RWPE1 (cell line): ENCODE data around the gene MID2.
A peak's percentile ranks its signal among the peaks of the same experiment; 100 is the strongest.

ENCODE experiments used
- CTCF ChIA-PET: fragments of 350-600 bp; sonication (Branson Sonifier 250); formaldehyde crosslinking; extraction: SDS; loops from one replicate; lab custom pipeline; 2021; lab: Yijun Ruan, JAX
- POLR2A ChIA-PET: fragments of 400-600 bp; formaldehyde crosslinking; extraction: SDS; loops from one replicate; lab custom pipeline; 2020; ENCODE audit warnings: antibody characterized with exemption; ENCODE audit not compliant: low non-redundant PET; lab: Yijun Ruan, JAX
- DNase-seq: peaks from one replicate; pipeline ENCODE4 v3.0.0; 2012; ENCODE audit warnings: low spot score
- H3K27ac ChIP-seq: fragments of 450-650 bp; 2 replicates; pipeline ENCODE4 v1.5.1; 2017
- CTCF ChIP-seq: fragments of 450-650 bp; conservative IDR thresholded peaks from 2 replicates; pipeline ENCODE4 v1.5.1; 2017; ENCODE audit warnings: low read depth, mild to moderate bottlenecking

The MID2 gene

GRCh38 chrX:107827030-107827831 is 1.6 kb downstream of the MID2 start:
- ChIA-PET POLR2A (no interaction called here), CTCF (interaction anchor here (0.6 kb wide), 1 partner anchor 376 kb away, joined by 3 read pairs; no protein-coding TSS in a partner anchor)
- peak; percentile 6 for DNase-seq

GRCh38 chrX:107827852-107828251 is 2.2 kb downstream of the MID2 start:
- H3K27ac ChIP-seq, result no peak overlapping the region
- ChIA-PET POLR2A (no interaction called here), CTCF (no interaction called here)
- TF ChIP-seq CTCF, result no peak
- DNase-seq, result no peak

More at GRCh38 chrX:107827030-107827831, 1.6 kb downstream of the MID2 start:
- H3K27ac ChIP-seq, result peak overlapping the region; percentile 79
- no peak for TF ChIP-seq CTCF

- ChIA-PET CTCF (no interaction called here), POLR2A (no interaction called here)
- TF ChIP-seq CTCF, result no peak
- no peak overlapping the region for H3K27ac ChIP-seq
- no peak for DNase-seq
Measured at GRCh38 chrX:107829878-107830277, 4.2 kb downstream of the MID2 start.

GRCh38 chrX:107831071-107831730 is 5.5 kb downstream of the MID2 start:
- no peak for TF ChIP-seq CTCF
- ChIA-PET CTCF (no interaction called here), POLR2A (no interaction called here)
- no peak overlapping the region for H3K27ac ChIP-seq
- no peak for DNase-seq

- DNase-seq, result no peak
- ChIA-PET POLR2A (no interaction called here), CTCF (no interaction called here)
- no peak overlapping the region for H3K27ac ChIP-seq
- TF ChIP-seq CTCF, result no peak
Measured at GRCh38 chrX:107834275-107835201, 8.9 kb downstream of the MID2 start.

GRCh38 chrX:107836958-107837357 is 11.3 kb downstream of the MID2 start:
- no peak overlapping the region for H3K27ac ChIP-seq
- DNase-seq, result no peak
- POLR2A ChIA-PET, result no interaction called here
- TF ChIP-seq CTCF, result no peak
- CTCF ChIA-PET, result no interaction called here
